Esophagus muscularis mucosa (tissue), 4 donors: Measurements from ENCODE around the gene PRSS21. TPM values are rescaled to one million over a fixed set of nuclear protein-coding genes. Genes with fewer than 3 reads are reported as not detected.

Source experiments
- DNase-seq: peaks from one replicate; pipeline ENCODE4 v3.0.0-alpha.2; 2017; ENCODE audit errors: extremely low spot score
- H3K27ac ChIP-seq, 4 donors: fragments of 200-600 bp; sonication (generic); replicated peaks in 1 of 4; 1 replicate in 3 of 4; 2 replicates in 1 of 4; pipeline ENCODE4 v1.5.1; 2016 to 2019; ENCODE audit warnings: mild to moderate bottlenecking in 1 of 4
- H3K27me3 ChIP-seq, 4 donors: fragments of 200-600 bp; sonication (generic); one replicate each; pipeline versions ENCODE4 v1.5.1 to v1.6.0; 2016 to 2019
- H3K36me3 ChIP-seq, 4 donors: fragments of 200-600 bp; sonication (generic); one replicate each; pipeline ENCODE4 v1.5.1; 2016 to 2019
- H3K4me1 ChIP-seq, 4 donors: fragments of 200-600 bp; sonication (generic); one replicate each; pipeline ENCODE4 v1.5.1; 2016 to 2019
- H3K4me3 ChIP-seq, 4 donors: fragments of 200-600 bp; sonication (generic); 1 replicate in 2 of 4; 2 replicates in 2 of 4; pipeline ENCODE4 v1.5.1; 2016 to 2019; ENCODE audit warnings: mild to moderate bottlenecking in 4 of 4, moderate library complexity in 1 of 4
- H3K9me3 ChIP-seq, 4 donors: fragments of 200-600 bp; sonication (generic); 1 replicate in 3 of 4; 2 replicates in 1 of 4; pipeline ENCODE4 v1.5.1; 2016 to 2019
- EP300 ChIP-seq: sonication (generic); formaldehyde crosslinking; IDR thresholded peaks from one replicate; pipeline ENCODE4 v1.6.1; 2017; ENCODE audit warnings: antibody characterized with exemption
- POLR2A ChIP-seq: fragments of 450-650 bp; IDR thresholded peaks from one replicate; pipeline ENCODE4 v1.6.1; 2017; ENCODE audit warnings: antibody characterized with exemption, moderate library complexity, mild to moderate bottlenecking, low read depth
- POLR2AphosphoS5 ChIP-seq, 2 donors: sonication (generic); formaldehyde crosslinking; IDR thresholded peaks; one replicate each; pipeline ENCODE4 v1.6.1; 2017; ENCODE audit warnings: antibody characterized with exemption in 2 of 2
- WGBS: methylation state at CpG from one replicate; pipeline ENCODE4 v1.1.5; 2018; 5-methylcytosine and 5-hydroxymethylcytosine counted together
- intact Hi-C: fragments of 100-400 bp; cut with DNase I; formaldehyde crosslinking; loops from one replicate; pipeline ENCODE4 v1.15.1; 2023
- total RNA-seq, 4 donors: library from RNA; depleted of rRNA; stranded (reverse); fragments of >200 nt; gene quantifications; one replicate each; pipeline versions ENCODE4 v1.1.0 to v1.2.1, GENCODE V29; 2016
- TF ChIP-seq, protein P1 (sequence below), 3 experiments: fragments of 200-600 bp in 2 of 3; fragments of 450-650 bp in 1 of 3; sonication (generic) in 2 of 3; IDR thresholded peaks; one replicate each; pipeline ENCODE4 v1.5.1; 2017 to 2019; ENCODE audit warnings: antibody characterized with exemption in 3 of 3, mild to moderate bottlenecking in 2 of 3, moderate library complexity in 1 of 3

Gene PRSS21
- total RNA-seq, 4 donors from 2014 or later, result not detected

DNA sequence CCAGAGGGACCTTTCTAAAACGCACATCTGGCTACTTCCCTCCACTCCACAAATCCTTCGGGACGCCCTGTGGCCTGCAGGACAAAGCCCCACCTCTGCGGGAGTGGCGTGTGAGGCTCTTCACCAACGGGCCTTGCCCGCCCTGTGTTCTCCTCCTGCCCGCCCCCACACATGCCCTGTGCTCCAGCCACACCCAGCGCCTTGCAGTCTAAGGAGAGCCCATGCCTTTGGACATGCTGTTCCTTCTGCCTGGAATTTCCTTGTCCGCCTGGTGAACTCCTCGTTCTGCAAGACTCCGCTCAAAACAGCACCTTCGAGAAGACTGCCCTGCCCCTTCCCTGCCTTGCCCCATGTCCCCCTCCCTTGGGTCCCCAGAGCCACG is 47.4 kb upstream of the PRSS21 start:
- 72% methylated on average over 14 of the region's 14 CpGs for WGBS
- no peak for TF ChIP-seq EP300
- TF ChIP-seq POLR2AphosphoS5 (IDR thresholded peaks at IDR 0.05), result no peak
- peaks cover 71 to 99% (median 97%) of the 10 kb centered on the region in 4 donors for H3K36me3 ChIP-seq

DNA sequence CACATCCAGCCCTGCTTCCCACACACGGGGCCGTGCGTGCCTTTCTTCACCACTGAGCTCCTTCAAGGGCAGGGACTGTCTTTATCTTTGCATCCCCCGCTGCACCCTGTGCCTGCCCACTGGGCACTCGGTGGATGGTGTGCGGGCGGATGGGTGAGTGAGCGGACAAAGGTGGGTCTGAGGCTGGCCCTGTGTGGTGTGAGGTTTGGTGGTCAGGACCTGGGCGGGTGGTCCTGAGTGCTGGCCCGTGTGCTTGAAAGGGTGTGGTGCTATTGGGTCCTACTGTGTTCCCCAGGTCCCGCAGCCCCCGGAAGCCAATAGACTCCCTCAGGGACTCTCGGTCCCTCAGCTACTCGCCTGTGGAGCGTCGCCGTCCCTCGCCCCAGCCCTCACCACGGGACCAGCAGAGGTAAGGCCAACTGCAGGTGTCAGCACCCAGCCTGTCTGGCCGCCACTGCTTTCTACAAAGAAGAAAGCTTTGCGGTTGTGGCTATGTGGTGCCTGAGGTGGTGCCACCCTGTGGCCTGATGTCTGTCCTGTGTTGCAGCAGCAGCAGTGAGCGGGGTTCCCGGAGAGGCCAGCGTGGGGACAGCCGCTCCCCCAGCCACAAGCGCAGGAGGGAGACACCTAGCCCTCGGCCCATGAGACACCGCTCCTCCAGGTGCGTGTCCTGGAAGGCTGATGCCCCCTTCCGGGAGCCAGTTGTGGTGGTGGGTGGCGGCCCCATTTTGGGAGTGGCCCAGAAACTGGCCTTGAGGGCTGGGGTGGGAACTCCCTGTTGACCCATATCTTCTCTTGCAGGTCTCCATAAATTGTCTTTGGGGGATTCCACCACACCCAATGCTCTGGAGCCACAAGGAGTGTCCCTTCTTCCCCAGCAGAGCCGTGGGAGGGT is 46.7 kb upstream of the PRSS21 start:
- Histone ChIP-seq H3K27me3 (no peaks in the 10 kb centered on the region), H3K27ac (peak overlapping the region in 3 of 4 donors; percentile 26 to 51 (median 28))

More for the DNA sequence above, 47.4 kb upstream of the PRSS21 start:
- Histone ChIP-seq H3K4me3 (no peak overlapping the region), H3K27ac (peak overlapping the region in 3 of 4 donors; percentile 8 to 51 (median 28)), H3K4me1 (peaks cover 8 to 55% (median 47%) of the 10 kb centered on the region in 4 donors), H3K27me3 (no peaks in the 10 kb centered on the region), H3K9me3 (no peaks in the 10 kb centered on the region)
- intact Hi-C loops, result loop anchor here (10.0 kb wide), 1 partner anchor 155 kb away; no protein-coding TSS in a partner anchor
- DNase-seq, result no peak

DNA sequence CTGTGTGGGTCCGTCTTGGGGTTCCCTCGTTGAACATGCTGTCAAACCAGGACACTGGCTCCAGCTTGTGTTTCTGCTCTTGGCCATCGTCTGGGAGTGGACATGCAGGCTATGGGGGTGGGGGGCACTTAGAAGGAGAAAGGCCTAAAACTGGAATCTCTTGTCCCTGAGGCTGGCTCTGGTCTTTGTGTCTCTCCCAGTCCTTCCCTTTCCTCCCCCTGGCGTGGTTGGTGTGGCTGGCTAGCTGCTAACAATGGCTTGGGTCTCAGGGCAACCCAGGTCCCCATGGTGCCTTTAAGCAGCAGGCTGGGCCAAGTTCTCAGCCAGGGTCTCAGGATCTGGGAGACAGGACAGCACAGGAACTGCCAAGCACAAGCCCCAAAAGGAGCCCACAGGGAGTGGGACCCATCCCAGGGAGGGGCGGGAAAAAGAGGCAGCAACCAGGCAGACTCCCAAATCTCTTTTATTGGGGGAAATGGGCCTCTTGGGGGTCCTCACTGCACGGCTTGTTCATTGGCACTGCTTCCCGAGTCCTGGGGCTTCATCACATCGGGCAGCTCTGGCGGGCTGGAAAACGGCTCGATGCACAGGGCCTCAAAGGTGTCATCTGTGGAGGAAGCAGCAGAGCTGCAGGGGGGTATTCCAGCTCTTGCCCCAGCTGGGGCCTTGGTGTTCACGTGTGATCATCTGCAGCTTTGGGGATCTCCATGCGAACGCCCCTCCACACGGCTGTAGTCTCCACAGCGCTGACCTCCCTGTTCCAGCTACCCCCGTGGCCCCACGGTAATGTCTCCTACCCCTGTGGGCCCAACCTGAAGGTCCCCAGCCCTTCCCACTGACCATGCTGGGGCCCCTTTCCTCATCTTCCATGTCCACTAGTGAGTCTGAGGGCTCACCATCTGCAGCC is 45.3 kb upstream of the PRSS21 start:
- DNase-seq, result no peak
- peaks cover 25 to 74% (median 65%) of the 10 kb centered on the region in 4 donors for H3K4me1 ChIP-seq
- H3K27ac ChIP-seq, result peak overlapping the region in 1 of 4 donors; percentile 51
- H3K27me3 ChIP-seq, result no peaks in the 10 kb centered on the region
- 70% methylated on average over 18 of the region's 18 CpGs for WGBS
- H3K4me3 ChIP-seq, result no peak overlapping the region
- H3K9me3 ChIP-seq, result no peaks in the 10 kb centered on the region
- peaks cover 54 to 86% (median 83%) of the 10 kb centered on the region in 4 donors for H3K36me3 ChIP-seq
- TF ChIP-seq EP300 (no peak), POLR2AphosphoS5 (IDR thresholded peaks at IDR 0.05) (no peak), POLR2A (no peak)
- TF ChIP-seq, protein P1, sequence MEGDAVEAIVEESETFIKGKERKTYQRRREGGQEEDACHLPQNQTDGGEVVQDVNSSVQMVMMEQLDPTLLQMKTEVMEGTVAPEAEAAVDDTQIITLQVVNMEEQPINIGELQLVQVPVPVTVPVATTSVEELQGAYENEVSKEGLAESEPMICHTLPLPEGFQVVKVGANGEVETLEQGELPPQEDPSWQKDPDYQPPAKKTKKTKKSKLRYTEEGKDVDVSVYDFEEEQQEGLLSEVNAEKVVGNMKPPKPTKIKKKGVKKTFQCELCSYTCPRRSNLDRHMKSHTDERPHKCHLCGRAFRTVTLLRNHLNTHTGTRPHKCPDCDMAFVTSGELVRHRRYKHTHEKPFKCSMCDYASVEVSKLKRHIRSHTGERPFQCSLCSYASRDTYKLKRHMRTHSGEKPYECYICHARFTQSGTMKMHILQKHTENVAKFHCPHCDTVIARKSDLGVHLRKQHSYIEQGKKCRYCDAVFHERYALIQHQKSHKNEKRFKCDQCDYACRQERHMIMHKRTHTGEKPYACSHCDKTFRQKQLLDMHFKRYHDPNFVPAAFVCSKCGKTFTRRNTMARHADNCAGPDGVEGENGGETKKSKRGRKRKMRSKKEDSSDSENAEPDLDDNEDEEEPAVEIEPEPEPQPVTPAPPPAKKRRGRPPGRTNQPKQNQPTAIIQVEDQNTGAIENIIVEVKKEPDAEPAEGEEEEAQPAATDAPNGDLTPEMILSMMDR (IDR thresholded peaks at IDR 0.05), result no peak
- intact Hi-C loops, result loop anchor here (2.0 to 10.0 kb wide), 2 partner anchors 19 to 153 kb away; partner anchors contain the start of gene SRRM2

More for the DNA sequence above, 46.7 kb upstream of the PRSS21 start:
- Histone ChIP-seq H3K36me3 (peaks cover 68 to 99% (median 97%) of the 10 kb centered on the region in 4 donors), H3K9me3 (no peaks in the 10 kb centered on the region), H3K4me1 (peaks cover 12 to 62% (median 53%) of the 10 kb centered on the region in 4 donors), H3K4me3 (no peak overlapping the region)
- 89% methylated on average over 27 of the region's 32 CpGs for WGBS
- no peak for DNase-seq
- intact Hi-C loops, result loop anchor here (10.0 kb wide), 1 partner anchor 154 kb away; no protein-coding TSS in a partner anchor
- TF ChIP-seq EP300 (no peak), POLR2AphosphoS5 (IDR thresholded peaks at IDR 0.05) (no peak)

DNA sequence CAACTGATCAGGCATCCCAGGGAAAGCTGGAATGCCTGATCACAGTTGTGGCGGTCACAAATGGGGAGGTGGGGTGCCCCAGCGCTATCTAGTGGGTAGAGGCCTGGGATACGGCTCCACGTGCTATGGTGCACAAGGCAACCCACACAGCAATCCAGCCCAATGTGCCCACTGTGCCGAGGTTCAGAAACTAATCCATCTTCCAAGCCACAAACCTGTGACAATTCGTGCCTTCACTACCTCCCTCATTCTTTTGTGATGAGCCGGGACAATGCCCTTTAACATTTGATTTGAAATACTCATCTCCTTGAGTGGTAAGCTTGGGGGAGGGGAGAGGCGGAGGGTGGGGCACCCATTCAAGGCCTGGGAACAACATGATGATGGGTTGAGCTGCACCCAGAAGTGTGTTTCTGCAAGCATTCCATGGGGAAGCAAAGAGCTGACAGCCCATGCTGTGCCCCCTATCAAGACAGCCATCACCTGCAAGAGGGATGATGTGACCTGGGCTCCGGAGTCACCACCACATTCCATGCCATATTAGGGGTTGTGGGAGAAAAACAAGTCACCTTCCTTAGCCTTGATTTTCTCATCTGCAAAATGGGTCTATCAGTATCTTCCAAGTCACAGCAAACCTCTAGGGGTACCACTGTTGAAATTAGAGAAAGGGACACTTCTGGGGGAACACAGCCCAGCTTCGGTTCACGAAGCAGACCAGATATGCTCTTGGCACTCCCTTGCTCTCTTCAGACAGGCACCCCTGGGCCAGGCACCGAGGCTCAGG is 43.7 kb upstream of the PRSS21 start:
- WGBS, result 83% methylated on average over 9 of the region's 12 CpGs
- Histone ChIP-seq H3K27me3 (no peaks in the 10 kb centered on the region), H3K9me3 (no peaks in the 10 kb centered on the region), H3K4me1 (peaks cover 27 to 64% (median 60%) of the 10 kb centered on the region in 4 donors), H3K27ac (peak overlapping the region in 1 of 4 donors; percentile 54), H3K36me3 (peaks cover 39 to 69% (median 66%) of the 10 kb centered on the region in 4 donors), H3K4me3 (no peak overlapping the region)
- intact Hi-C loops, result loop anchor here (2.0 to 10.0 kb wide), 2 partner anchors 21 to 151 kb away; partner anchors contain the start of gene SRRM2
- DNase-seq, result no peak
- TF ChIP-seq POLR2A, result no peak

GRCh38 chr16:2774161-2774891 is 42.7 kb upstream of the PRSS21 start:
- Histone ChIP-seq H3K4me3 (no peak overlapping the region), H3K27ac (peak overlapping the region in 1 of 4 donors; percentile 7), H3K9me3 (no peaks in the 10 kb centered on the region), H3K27me3 (no peaks in the 10 kb centered on the region), H3K36me3 (peaks cover 29 to 60% (median 57%) of the 10 kb centered on the region in 4 donors), H3K4me1 (peaks cover 24 to 67% (median 58%) of the 10 kb centered on the region in 4 donors)
- 83% methylated on average over 6 of the region's 7 CpGs for WGBS
- intact Hi-C loops, result loop anchor here (2.0 to 10.0 kb wide), 2 partner anchors 50 to 150 kb away; no protein-coding TSS in a partner anchor
- TF ChIP-seq POLR2A (no peak), EP300 (no peak), POLR2AphosphoS5 (IDR thresholded peaks at IDR 0.05) (no peak)
- TF ChIP-seq, protein P1 (IDR thresholded peaks at IDR 0.05), result no peak
- DNase-seq, result no peak
